ENCODE data around the gene GRIN3B. TPM values are rescaled to one million over a fixed set of nuclear protein-coding genes. Genes with fewer than 3 reads are reported as not detected.

The GRIN3B gene
- total and polyA plus RNA-seq, 9 of the 15 experiments (the other 6 are each of a cell fraction or from before 2014, with no cell fraction given) = 0.06 to 0.95 (median 0.19) TPM; not detected in 6

DNA sequence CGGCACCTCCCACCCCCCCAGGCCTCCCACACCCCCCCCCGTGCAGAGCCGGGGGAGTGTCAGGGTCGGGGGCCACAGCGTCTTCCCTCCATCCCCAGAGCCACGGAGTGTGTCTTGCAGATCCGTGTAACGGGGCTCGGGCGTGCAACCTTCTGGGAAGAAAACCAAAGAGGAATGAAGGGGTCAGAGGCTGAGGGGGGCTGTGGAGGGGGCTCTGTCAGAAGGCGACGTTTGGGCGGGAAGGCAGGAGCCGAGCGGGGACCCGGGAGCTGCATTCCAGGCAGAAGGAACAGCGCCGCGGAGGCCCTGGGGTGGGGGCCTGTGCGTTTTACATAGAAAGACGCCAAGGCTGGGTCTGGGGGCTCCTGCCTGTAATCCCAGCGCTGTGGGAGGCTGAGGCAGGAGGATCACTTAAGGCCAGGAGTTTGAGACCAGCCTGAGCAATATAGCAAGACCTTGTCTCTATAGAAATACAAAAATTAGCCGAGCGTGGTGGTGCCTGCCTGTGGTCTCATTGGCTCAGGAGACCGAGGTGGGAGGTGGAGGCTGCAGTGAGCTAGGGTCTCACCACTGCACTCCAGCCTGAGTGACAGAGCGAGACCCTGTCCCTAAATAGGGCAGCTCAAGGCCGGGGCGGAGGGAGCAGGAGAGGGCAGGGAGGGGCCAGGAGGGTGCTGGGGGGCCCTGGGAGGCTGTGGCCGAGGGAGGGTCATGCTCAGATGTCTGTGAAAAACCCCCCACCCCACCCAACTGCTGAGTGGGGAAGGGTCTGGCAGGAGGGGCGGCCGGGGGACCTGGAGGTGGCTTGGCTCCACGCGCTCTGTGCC lies 46.6 kb upstream of the GRIN3B start (continued):
- TF ChIP-seq, protein P1, sequence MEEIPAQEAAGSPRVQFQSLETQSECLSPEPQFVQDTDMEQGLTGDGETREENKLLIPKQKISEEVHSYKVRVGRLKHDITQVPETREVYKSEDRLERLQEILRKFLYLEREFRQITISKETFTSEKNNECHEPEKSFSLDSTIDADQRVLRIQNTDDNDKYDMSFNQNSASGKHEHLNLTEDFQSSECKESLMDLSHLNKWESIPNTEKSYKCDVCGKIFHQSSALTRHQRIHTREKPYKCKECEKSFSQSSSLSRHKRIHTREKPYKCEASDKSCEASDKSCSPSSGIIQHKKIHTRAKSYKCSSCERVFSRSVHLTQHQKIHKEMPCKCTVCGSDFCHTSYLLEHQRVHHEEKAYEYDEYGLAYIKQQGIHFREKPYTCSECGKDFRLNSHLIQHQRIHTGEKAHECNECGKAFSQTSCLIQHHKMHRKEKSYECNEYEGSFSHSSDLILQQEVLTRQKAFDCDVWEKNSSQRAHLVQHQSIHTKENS (CRISPR knock-in tag; IDR thresholded peaks at IDR 0.05) = no peak
- TF ChIP-seq YY1 (IDR thresholded peaks at IDR 0.05; ENCODE audit: borderline replicate concordance in 1 of 3, control insufficient read depth in 1 of 3, extremely low read depth in 1 of 3, insufficient read depth in 3 of 3, insufficient read length in 1 of 3, insufficient replicate concordance in 2 of 3, low read depth in 1 of 3, low read length in 2 of 3) = no peak
- TF ChIP-seq ZBTB8A (IDR thresholded peaks at IDR 0.05; ENCODE audit: partially characterized antibody) = no peak
- TF ChIP-seq ZFX (CRISPR knock-in tag; IDR thresholded peaks at IDR 0.05) = peak; percentile 23; the same call in 1 of the 2 replicates
- TF ChIP-seq RERE (CRISPR knock-in tag; IDR thresholded peaks at IDR 0.05; ENCODE audit: borderline replicate concordance) = no peak
- TF ChIP-seq TFAM (CRISPR knock-in tag; conservative IDR thresholded peaks at IDR 0.05) = no peak
- peak; percentile 58 for TF ChIP-seq RBM22 (IDR thresholded peaks at IDR 0.05; ENCODE audit: low read depth, low read length, poor library complexity, severe bottlenecking)
- TF ChIP-seq MTA3 (IDR thresholded peaks at IDR 0.05; ENCODE audit: borderline replicate concordance) = no peak
- TF ChIP-seq ZNF165 (CRISPR knock-in tag; IDR thresholded peaks at IDR 0.05; ENCODE audit: borderline replicate concordance) = no peak
- TF ChIP-seq TEAD2 (tag; IDR thresholded peaks at IDR 0.05) = no peak
- no peak for TF ChIP-seq KLF1 (tag; IDR thresholded peaks at IDR 0.05)
- TF ChIP-seq, protein P2, sequence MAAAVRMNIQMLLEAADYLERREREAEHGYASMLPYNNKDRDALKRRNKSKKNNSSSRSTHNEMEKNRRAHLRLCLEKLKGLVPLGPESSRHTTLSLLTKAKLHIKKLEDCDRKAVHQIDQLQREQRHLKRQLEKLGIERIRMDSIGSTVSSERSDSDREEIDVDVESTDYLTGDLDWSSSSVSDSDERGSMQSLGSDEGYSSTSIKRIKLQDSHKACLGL (CRISPR knock-in tag; IDR thresholded peaks at IDR 0.05; ENCODE audit: borderline replicate concordance, poor library complexity, severe bottlenecking) = no peak
- no peak for TF ChIP-seq THAP7 (CRISPR knock-in tag; IDR thresholded peaks at IDR 0.05)
- TF ChIP-seq ZNF57 (CRISPR knock-in tag; IDR thresholded peaks at IDR 0.05) = no peak
- no peak for TF ChIP-seq PYGO2 (tag; IDR thresholded peaks at IDR 0.05)
- TF ChIP-seq ZNF668 (CRISPR knock-in tag; IDR thresholded peaks at IDR 0.05) = no peak
- no peak for TF ChIP-seq THRA (IDR thresholded peaks at IDR 0.05)

All from K562 (cell line).